DMS79 (cell line): ENCODE results near the gene DIPK2B.

ENCODE experiments used
- DNase-seq: peaks from one replicate; lab custom pipeline; 2025; lab: John Stamatoyannopoulos, UW

The DIPK2B gene

GRCh38 chrX:45164021-45164621, 36.6 kb downstream of the DIPK2B start:
- DNase-seq = no peak

- DNase-seq = no peak
Measured at GRCh38 chrX:45157647-45158046, 43.0 kb downstream of the DIPK2B start.

DNA sequence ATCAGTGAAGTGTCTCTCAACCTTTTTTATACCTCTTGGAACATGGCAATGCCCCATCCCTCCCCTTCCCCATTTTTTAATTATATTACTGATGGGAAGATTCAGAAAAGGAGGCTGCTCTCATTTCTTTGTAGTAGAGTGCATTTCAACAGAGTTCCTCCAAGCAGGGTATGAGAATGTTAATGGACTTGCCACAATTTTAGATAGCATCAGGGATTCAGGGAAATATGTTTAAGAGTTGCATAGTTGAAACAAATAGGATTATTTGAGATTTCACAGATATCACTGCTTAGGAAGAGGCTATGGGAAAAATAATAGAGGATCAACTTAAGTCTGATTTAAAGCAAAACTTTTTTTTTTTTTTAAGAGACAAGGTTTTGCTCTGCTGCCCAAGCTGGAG, 46.2 kb downstream of the DIPK2B start:
- DNase-seq = no peak

GRCh38 chrX:45154033-45154360, 46.7 kb downstream of the DIPK2B start:
- no peak for DNase-seq
